Endothelial cell (in vitro differentiated cells): ENCODE results near the gene GMDS. TPM values are rescaled to one million over a fixed set of nuclear protein-coding genes. Genes with fewer than 3 reads are reported as not detected.

Experiments
- DNase-seq: peaks from one replicate; pipeline ENCODE4 v3.0.0; 2021; ENCODE audit warnings: low spot score
- H3K27ac Mint-ChIP-seq: one replicate; pipeline ENCODE4 v1.8.0; 2021; ENCODE audit warnings: mixed read lengths, inconsistent platforms; ENCODE audit not compliant: unreplicated experiment
- H3K27me3 Mint-ChIP-seq: one replicate; pipeline ENCODE4 v1.8.0; 2021; ENCODE audit warnings: mild to moderate bottlenecking, moderate library complexity, mixed read lengths, inconsistent platforms; ENCODE audit not compliant: unreplicated experiment
- H3K36me3 Mint-ChIP-seq: one replicate; pipeline ENCODE4 v1.8.0; 2021; ENCODE audit warnings: mild to moderate bottlenecking, low read depth, mixed read lengths, inconsistent platforms; ENCODE audit not compliant: unreplicated experiment
- H3K4me1 Mint-ChIP-seq: one replicate; pipeline ENCODE4 v1.8.0; 2021; ENCODE audit warnings: mild to moderate bottlenecking, mixed read lengths, inconsistent platforms; ENCODE audit not compliant: unreplicated experiment
- H3K4me3 Mint-ChIP-seq: one replicate; pipeline ENCODE4 v1.8.0; 2021; ENCODE audit warnings: mild to moderate bottlenecking, mixed read lengths, inconsistent platforms; ENCODE audit not compliant: unreplicated experiment
- H3K9me3 Mint-ChIP-seq: one replicate; pipeline ENCODE4 v1.8.0; 2021; ENCODE audit warnings: mixed read lengths, inconsistent platforms; ENCODE audit not compliant: unreplicated experiment
- total RNA-seq: library from RNA; stranded (reverse); fragmentation: NEBNext Ultra II Directional; extraction: Animal tissue kit (Norgen Biotek cat#: 25700); gene quantifications from one replicate; pipeline ENCODE4 v1.2.1, GENCODE V29; 2021; ENCODE audit not compliant: unreplicated experiment
- TF ChIP-seq, protein P1 (sequence below): fragments of 200-600 bp; sonication (generic); IDR thresholded peaks from one replicate; pipeline ENCODE4 v1.5.0; 2021; ENCODE audit warnings: antibody characterized with exemption; ENCODE audit not compliant: unreplicated experiment

GMDS gene
- total RNA-seq, 1 donor from 2014 or later = 36.0 TPM

- no peaks in the 10 kb centered on the region for H3K4me1 Mint-ChIP-seq
- H3K4me3 Mint-ChIP-seq = no peak overlapping the region
- TF ChIP-seq, protein P1, sequence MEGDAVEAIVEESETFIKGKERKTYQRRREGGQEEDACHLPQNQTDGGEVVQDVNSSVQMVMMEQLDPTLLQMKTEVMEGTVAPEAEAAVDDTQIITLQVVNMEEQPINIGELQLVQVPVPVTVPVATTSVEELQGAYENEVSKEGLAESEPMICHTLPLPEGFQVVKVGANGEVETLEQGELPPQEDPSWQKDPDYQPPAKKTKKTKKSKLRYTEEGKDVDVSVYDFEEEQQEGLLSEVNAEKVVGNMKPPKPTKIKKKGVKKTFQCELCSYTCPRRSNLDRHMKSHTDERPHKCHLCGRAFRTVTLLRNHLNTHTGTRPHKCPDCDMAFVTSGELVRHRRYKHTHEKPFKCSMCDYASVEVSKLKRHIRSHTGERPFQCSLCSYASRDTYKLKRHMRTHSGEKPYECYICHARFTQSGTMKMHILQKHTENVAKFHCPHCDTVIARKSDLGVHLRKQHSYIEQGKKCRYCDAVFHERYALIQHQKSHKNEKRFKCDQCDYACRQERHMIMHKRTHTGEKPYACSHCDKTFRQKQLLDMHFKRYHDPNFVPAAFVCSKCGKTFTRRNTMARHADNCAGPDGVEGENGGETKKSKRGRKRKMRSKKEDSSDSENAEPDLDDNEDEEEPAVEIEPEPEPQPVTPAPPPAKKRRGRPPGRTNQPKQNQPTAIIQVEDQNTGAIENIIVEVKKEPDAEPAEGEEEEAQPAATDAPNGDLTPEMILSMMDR = no peak
- no peak overlapping the region for H3K27ac Mint-ChIP-seq
- no peaks in the 10 kb centered on the region for H3K9me3 Mint-ChIP-seq
- H3K27me3 Mint-ChIP-seq = no peaks in the 10 kb centered on the region
- no peaks in the 10 kb centered on the region for H3K36me3 Mint-ChIP-seq
- no peak for DNase-seq
Measured at GRCh38 chr6:1856381-1856780, 389.0 kb downstream of the GMDS start.

DNA sequence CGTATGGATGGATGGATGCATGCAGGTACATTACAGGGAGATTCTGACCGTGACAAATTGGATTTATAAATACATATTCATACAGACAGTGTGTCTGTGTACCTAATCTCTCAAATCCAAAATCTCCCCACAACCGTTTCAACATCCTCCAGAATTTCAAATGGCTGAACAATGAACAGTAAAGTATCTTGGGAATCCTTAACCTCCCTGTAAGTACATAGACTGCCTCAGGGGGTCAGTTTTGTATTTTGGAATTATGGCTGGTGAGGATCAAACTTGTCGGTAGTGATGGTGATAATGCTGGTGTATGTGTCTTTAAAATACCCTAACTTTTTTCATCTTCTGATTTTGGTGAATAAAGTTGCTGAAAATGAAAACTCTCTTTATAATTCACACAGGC, 389.5 kb downstream of the GMDS start:
- TF ChIP-seq, protein P1 = no peak
- no peaks in the 10 kb centered on the region for H3K9me3 Mint-ChIP-seq
- no peaks in the 10 kb centered on the region for H3K36me3 Mint-ChIP-seq
- H3K27me3 Mint-ChIP-seq = no peaks in the 10 kb centered on the region
- no peak overlapping the region for H3K27ac Mint-ChIP-seq
- no peak for DNase-seq
- no peak overlapping the region for H3K4me3 Mint-ChIP-seq
- H3K4me1 Mint-ChIP-seq = no peaks in the 10 kb centered on the region

- Mint-ChIP-seq H3K4me3 (no peak overlapping the region), H3K27ac (no peak overlapping the region), H3K36me3 (no peaks in the 10 kb centered on the region), H3K27me3 (no peaks in the 10 kb centered on the region), H3K9me3 (no peaks in the 10 kb centered on the region), H3K4me1 (peaks cover 6% of the 10 kb centered on the region)
- TF ChIP-seq, protein P1 = no peak
- no peak for DNase-seq
Measured at GRCh38 chr6:1854296-1854695, 391.1 kb downstream of the GMDS start.

GRCh38 chr6:1853761-1854160, 391.6 kb downstream of the GMDS start:
- TF ChIP-seq, protein P1 = no peak
- no peak overlapping the region for H3K27ac Mint-ChIP-seq
- no peaks in the 10 kb centered on the region for H3K36me3 Mint-ChIP-seq
- no peak for DNase-seq
- H3K4me1 Mint-ChIP-seq = peaks cover 6% of the 10 kb centered on the region
- H3K4me3 Mint-ChIP-seq = no peak overlapping the region
- no peaks in the 10 kb centered on the region for H3K9me3 Mint-ChIP-seq
- H3K27me3 Mint-ChIP-seq = no peaks in the 10 kb centered on the region

DNA sequence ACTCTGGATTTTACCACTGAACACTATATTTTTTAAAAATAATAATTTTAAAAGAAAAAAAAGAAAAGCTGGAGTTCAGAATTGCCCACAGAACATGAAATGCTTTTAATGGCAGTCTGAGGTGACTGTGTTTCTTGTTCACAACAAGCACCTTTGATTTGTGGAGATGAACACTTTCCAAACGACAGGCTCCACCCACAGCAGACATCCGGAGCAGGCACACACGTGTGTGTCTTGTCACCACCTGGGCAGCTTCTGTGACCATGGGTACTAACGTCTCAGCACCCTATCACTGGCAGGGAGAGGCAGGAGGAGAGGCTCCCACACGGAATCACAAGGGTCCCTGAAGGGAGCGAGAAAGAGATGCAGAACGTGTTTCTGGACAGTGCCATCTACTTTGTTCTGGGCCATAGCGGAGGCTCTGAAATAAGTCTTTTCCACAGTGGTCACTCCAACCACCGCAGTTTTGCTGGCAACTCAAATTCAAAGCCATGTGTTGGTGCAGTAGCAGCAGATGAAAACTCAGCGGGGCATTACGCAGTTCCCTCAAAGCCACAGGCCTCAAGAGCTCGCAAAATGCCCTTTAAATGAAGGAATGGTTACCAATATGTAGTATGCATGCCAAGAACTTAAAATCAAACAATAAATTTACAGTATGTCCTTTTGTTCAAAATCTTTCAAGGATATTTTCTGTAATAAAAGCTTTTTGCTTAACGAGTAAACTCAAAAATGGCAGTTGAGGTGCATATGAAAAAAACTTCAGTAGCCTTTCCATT, 393.5 kb downstream of the GMDS start:
- TF ChIP-seq, protein P1 = no peak
- H3K9me3 Mint-ChIP-seq = no peaks in the 10 kb centered on the region
- H3K36me3 Mint-ChIP-seq = no peaks in the 10 kb centered on the region
- H3K4me3 Mint-ChIP-seq = no peak overlapping the region
- no peaks in the 10 kb centered on the region for H3K27me3 Mint-ChIP-seq
- no peak overlapping the region for H3K27ac Mint-ChIP-seq
- peaks cover 8% of the 10 kb centered on the region for H3K4me1 Mint-ChIP-seq
- DNase-seq = no peak
